Right ventricle myocardium inferior (tissue), 1 donor: ENCODE data around the gene MYORG. TPM values are rescaled to one million over a fixed set of nuclear protein-coding genes. Genes with fewer than 3 reads are reported as not detected.
A peak's percentile ranks its signal among the peaks of the same experiment; 100 is the strongest.
"Not testable (repeated sequence)": the region's sequence is repeated elsewhere in the genome, so short reads cannot be mapped to it uniquely, and the experiment has no call there.

Experiments
- ATAC-seq: fragments of 200-7000 bp; cut with Tn5 transposase; one replicate; pipeline ENCODE4 v1.9.1; 2020; ENCODE audit warnings: mild to moderate bottlenecking, moderate library complexity
- DNase-seq: peaks from one replicate; pipeline ENCODE4 v3.0.0; 2021; ENCODE audit errors: missing footprints
- intact Hi-C: fragments of 100-400 bp; cut with DNase I; formaldehyde crosslinking; loops from one replicate; pipeline ENCODE4 v1.11.0; 2022
- total RNA-seq: library from RNA; stranded (reverse); fragmentation: NEBNext Ultra II Directional; extraction: Animal tissue kit (Norgen Biotek cat#: 25700); gene quantifications from one replicate; pipeline ENCODE4 v1.2.1, GENCODE V29; 2021
- donor health status: DM: no; HTN: yes; CAD: no; lungs with severe emphysema.

MYORG gene
- total RNA-seq, 1 donor from 2014 or later: 9.0 TPM

- intact Hi-C loops: no loop called here
- no peak for ATAC-seq
- DNase-seq: peak; percentile 68
Observed at GRCh38 chr9:34372467-34373011, 4.2 kb downstream of the MYORG start.

- ATAC-seq: no peak
- intact Hi-C loops: no loop called here
- DNase-seq: no peak
Observed at GRCh38 chr9:34371886-34372466, 4.7 kb downstream of the MYORG start.

GRCh38 chr9:34370970-34371880, 5.5 kb downstream of the MYORG start:
- intact Hi-C loops: no loop called here
- ATAC-seq (no peak), DNase-seq (no peak)

GRCh38 chr9:34370335-34370969, 6.2 kb downstream of the MYORG start:
- intact Hi-C loops: no loop called here
- no peak for DNase-seq
- no peak for ATAC-seq

- DNase-seq: no peak
- no peak for ATAC-seq
- intact Hi-C loops: no loop called here
Observed at GRCh38 chr9:34369636-34370035, 7.1 kb downstream of the MYORG start.

GRCh38 chr9:34368796-34369195, 7.9 kb downstream of the MYORG start:
- ATAC-seq, DNase-seq, intact Hi-C loops: not testable (repeated sequence)

- intact Hi-C loops, ATAC-seq, DNase-seq: not testable (repeated sequence)
Observed at GRCh38 chr9:34367751-34368410, 8.8 kb downstream of the MYORG start.

- no peak for ATAC-seq
- DNase-seq: no peak
- intact Hi-C loops: no loop called here
Observed at GRCh38 chr9:34366365-34366764, 10.3 kb downstream of the MYORG start.

GRCh38 chr9:34365282-34365681, 11.4 kb downstream of the MYORG start:
- intact Hi-C loops: no loop called here
- ATAC-seq: no peak
- no peak for DNase-seq

- ATAC-seq: peak; percentile 84
- intact Hi-C loops: no loop called here
- DNase-seq: no peak
Observed at GRCh38 chr9:34363619-34364351, 12.9 kb downstream of the MYORG start.

GRCh38 chr9:34362614-34363214, 14.0 kb downstream of the MYORG start:
- ATAC-seq: no peak
- intact Hi-C loops: no loop called here
- DNase-seq: no peak

- DNase-seq, intact Hi-C loops, ATAC-seq: not testable (repeated sequence)
Observed at GRCh38 chr9:34352957-34353356, 23.7 kb downstream of the MYORG start.

- DNase-seq, ATAC-seq, intact Hi-C loops: not testable (repeated sequence)
Observed at GRCh38 chr9:34352122-34352652, 24.5 kb downstream of the MYORG start.

- intact Hi-C loops: no loop called here
- ATAC-seq: no peak
- DNase-seq: no peak
Observed at GRCh38 chr9:34349324-34349723, 27.4 kb downstream of the MYORG start.

- ATAC-seq (no peak), DNase-seq (no peak)
- intact Hi-C loops: no loop called here
Observed at GRCh38 chr9:34347800-34348158, 28.9 kb downstream of the MYORG start.

GRCh38 chr9:34346873-34347799, 29.6 kb downstream of the MYORG start:
- intact Hi-C loops: no loop called here
- DNase-seq (no peak), ATAC-seq (no peak)

- intact Hi-C loops: loop anchor here (2.0 kb wide), 1 partner anchor 33 kb away; the partner anchor contains the start of gene MYORG
- ATAC-seq: peak; percentile 14
- no peak for DNase-seq
Observed at GRCh38 chr9:34343605-34344004, 33.1 kb downstream of the MYORG start.
